PFSK-1 (cell line): ENCODE data around the gene USH2A.

Source experiments
- FOXP2 ChIP-seq: optimal IDR thresholded peaks from 2 replicates; pipeline ENCODE3; 2011; ENCODE audit warnings: borderline replicate concordance, control low read depth, inconsistent platforms; ENCODE audit not compliant: insufficient read depth; ENCODE audit errors: extremely low read length, extremely low read depth
- POLR2AphosphoS5 ChIP-seq: IDR thresholded peaks from 2 replicates; pipeline ENCODE4 v1.6.1; 2012; ENCODE audit warnings: low read depth, mild to moderate bottlenecking, control low read depth, low read length, moderate library complexity
- TAF1 ChIP-seq: IDR thresholded peaks from 2 replicates; pipeline ENCODE4 v1.6.1; 2012; ENCODE audit warnings: low read length, control low read depth, borderline replicate concordance; ENCODE audit not compliant: insufficient read depth
- TF ChIP-seq, protein P1 (sequence below), 2 experiments: IDR thresholded peaks; 2 replicates each; pipeline versions ENCODE4 v1.6.1 to v1.8.0; 2011 to 2012; ENCODE audit warnings: low read depth in 2 of 2, low read length in 2 of 2, control low read depth in 1 of 2, inconsistent platforms in 1 of 2, mild to moderate bottlenecking in 1 of 2, moderate library complexity in 1 of 2; ENCODE audit not compliant: insufficient read depth in 1 of 2

DNA sequence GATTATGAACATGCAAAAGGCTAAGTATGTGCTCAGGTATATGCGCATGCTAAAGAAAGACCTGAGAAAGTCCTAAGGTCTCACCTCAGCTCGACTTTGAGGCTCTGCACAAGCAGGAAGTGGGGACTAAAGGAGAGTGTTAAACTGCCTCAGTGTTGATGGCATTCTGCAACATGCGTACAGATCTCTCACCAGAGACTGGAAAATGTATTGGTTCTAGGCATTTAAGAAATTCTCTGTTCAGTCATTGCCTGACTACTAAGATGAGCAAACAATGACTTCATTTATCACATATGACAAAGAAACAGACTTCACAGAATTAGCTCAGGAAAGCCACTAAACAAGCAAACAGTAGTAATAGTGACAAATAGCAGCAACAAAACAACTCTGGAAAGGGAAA lies 90.8 kb downstream of the USH2A start:
- no peak for TF ChIP-seq FOXP2
- no peak for TF ChIP-seq TAF1
- TF ChIP-seq, protein P1, sequence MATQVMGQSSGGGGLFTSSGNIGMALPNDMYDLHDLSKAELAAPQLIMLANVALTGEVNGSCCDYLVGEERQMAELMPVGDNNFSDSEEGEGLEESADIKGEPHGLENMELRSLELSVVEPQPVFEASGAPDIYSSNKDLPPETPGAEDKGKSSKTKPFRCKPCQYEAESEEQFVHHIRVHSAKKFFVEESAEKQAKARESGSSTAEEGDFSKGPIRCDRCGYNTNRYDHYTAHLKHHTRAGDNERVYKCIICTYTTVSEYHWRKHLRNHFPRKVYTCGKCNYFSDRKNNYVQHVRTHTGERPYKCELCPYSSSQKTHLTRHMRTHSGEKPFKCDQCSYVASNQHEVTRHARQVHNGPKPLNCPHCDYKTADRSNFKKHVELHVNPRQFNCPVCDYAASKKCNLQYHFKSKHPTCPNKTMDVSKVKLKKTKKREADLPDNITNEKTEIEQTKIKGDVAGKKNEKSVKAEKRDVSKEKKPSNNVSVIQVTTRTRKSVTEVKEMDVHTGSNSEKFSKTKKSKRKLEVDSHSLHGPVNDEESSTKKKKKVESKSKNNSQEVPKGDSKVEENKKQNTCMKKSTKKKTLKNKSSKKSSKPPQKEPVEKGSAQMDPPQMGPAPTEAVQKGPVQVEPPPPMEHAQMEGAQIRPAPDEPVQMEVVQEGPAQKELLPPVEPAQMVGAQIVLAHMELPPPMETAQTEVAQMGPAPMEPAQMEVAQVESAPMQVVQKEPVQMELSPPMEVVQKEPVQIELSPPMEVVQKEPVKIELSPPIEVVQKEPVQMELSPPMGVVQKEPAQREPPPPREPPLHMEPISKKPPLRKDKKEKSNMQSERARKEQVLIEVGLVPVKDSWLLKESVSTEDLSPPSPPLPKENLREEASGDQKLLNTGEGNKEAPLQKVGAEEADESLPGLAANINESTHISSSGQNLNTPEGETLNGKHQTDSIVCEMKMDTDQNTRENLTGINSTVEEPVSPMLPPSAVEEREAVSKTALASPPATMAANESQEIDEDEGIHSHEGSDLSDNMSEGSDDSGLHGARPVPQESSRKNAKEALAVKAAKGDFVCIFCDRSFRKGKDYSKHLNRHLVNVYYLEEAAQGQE (IDR thresholded peaks at IDR 0.05; ENCODE audit: insufficient read depth in 1 of 2, low read depth in 2 of 2, low read length in 2 of 2), result no peak
- no peak for TF ChIP-seq POLR2AphosphoS5
